ENCODE data around the gene CCNDBP1.

CCNDBP1 gene

DNA sequence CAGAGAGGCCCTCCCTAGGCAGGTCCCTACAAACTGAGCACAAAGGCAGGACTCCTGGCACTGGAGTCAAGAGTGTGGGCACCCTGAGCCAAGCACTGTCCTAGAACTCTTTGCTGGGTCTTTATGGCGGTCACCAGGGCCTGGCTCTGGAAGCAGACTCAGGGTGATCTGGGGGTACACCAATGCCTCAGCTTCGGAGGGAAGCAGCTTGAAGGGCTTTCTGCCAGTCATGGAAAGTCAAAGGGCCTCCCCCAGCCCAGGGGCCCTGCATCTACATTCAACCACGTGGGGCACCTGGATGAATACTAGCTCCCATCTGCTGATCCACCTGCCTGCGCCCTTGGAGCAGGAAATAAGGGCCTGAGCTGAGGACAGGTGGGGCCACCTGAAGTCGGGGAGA lies 28.3 kb downstream of the CCNDBP1 start:
- TF ChIP-seq, protein P1, sequence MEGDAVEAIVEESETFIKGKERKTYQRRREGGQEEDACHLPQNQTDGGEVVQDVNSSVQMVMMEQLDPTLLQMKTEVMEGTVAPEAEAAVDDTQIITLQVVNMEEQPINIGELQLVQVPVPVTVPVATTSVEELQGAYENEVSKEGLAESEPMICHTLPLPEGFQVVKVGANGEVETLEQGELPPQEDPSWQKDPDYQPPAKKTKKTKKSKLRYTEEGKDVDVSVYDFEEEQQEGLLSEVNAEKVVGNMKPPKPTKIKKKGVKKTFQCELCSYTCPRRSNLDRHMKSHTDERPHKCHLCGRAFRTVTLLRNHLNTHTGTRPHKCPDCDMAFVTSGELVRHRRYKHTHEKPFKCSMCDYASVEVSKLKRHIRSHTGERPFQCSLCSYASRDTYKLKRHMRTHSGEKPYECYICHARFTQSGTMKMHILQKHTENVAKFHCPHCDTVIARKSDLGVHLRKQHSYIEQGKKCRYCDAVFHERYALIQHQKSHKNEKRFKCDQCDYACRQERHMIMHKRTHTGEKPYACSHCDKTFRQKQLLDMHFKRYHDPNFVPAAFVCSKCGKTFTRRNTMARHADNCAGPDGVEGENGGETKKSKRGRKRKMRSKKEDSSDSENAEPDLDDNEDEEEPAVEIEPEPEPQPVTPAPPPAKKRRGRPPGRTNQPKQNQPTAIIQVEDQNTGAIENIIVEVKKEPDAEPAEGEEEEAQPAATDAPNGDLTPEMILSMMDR (IDR thresholded peaks at IDR 0.05; ENCODE audit: low read depth, low read length, poor library complexity, severe bottlenecking), result no peak
- no peak for TF ChIP-seq EZH2phosphoT487 (IDR thresholded peaks at IDR 0.05; ENCODE audit: borderline replicate concordance, low read length)
- H3K9me2 ChIP-seq (replicated peaks; ENCODE audit: control insufficient read depth, low read length), result no peaks in the 10 kb centered on the region
- no peak overlapping the region for H3K4me3 ChIP-seq (ENCODE audit: low read length)
- H3K4me1 ChIP-seq (ENCODE audit: control insufficient read depth, low read length), result no peaks in the 10 kb centered on the region
- H3K27me3 ChIP-seq (ENCODE audit: control insufficient read depth, low read length), result no peaks in the 10 kb centered on the region
- no peaks in the 10 kb centered on the region for H3K79me2 ChIP-seq (ENCODE audit: control insufficient read depth, low read length)
- H3F3A ChIP-seq (ENCODE audit: control insufficient read depth, insufficient read depth), result no peaks in the 10 kb centered on the region
- no peaks in the 10 kb centered on the region for H3K9me3 ChIP-seq (ENCODE audit: control insufficient read depth, insufficient read depth, low read length)
- no peak overlapping the region for H3K4me2 ChIP-seq (ENCODE audit: low read length)
- H4K20me1 ChIP-seq (ENCODE audit: control insufficient read depth, insufficient read depth, low read depth, low read length), result no peaks in the 10 kb centered on the region
- H3K36me3 ChIP-seq (ENCODE audit: control insufficient read depth, low read length), result no peaks in the 10 kb centered on the region
- H3K27ac ChIP-seq (ENCODE audit: low read depth, low read length), result no peak overlapping the region

GRCh38 chr15:43214169-43214568 lies 29.0 kb downstream of the CCNDBP1 start:
- no peak overlapping the region for H3K4me2 ChIP-seq (ENCODE audit: low read length)
- no peaks in the 10 kb centered on the region for H3K27me3 ChIP-seq (ENCODE audit: control insufficient read depth, low read length)
- no peaks in the 10 kb centered on the region for H3K4me1 ChIP-seq (ENCODE audit: control insufficient read depth, low read length)
- no peaks in the 10 kb centered on the region for H4K20me1 ChIP-seq (ENCODE audit: control insufficient read depth, insufficient read depth, low read depth, low read length)
- H3K79me2 ChIP-seq (ENCODE audit: control insufficient read depth, low read length), result no peaks in the 10 kb centered on the region
- H3F3A ChIP-seq (ENCODE audit: control insufficient read depth, insufficient read depth), result no peaks in the 10 kb centered on the region
- H3K4me3 ChIP-seq (ENCODE audit: low read length), result no peak overlapping the region
- no peaks in the 10 kb centered on the region for H3K9me2 ChIP-seq (replicated peaks; ENCODE audit: control insufficient read depth, low read length)
- no peaks in the 10 kb centered on the region for H3K9me3 ChIP-seq (ENCODE audit: control insufficient read depth, insufficient read depth, low read length)
- no peak overlapping the region for H3K27ac ChIP-seq (ENCODE audit: low read depth, low read length)
- TF ChIP-seq, protein P1 (IDR thresholded peaks at IDR 0.05; ENCODE audit: low read depth, low read length, poor library complexity, severe bottlenecking), result no peak
- no peak for TF ChIP-seq EZH2phosphoT487 (IDR thresholded peaks at IDR 0.05; ENCODE audit: borderline replicate concordance, low read length)
- H3K36me3 ChIP-seq (ENCODE audit: control insufficient read depth, low read length), result no peaks in the 10 kb centered on the region

GRCh38 chr15:43214592-43215295 lies 29.5 kb downstream of the CCNDBP1 start:
- Histone ChIP-seq H3K79me2 (ENCODE audit: control insufficient read depth, low read length) (no peaks in the 10 kb centered on the region), H3K9me2 (replicated peaks; ENCODE audit: control insufficient read depth, low read length) (no peaks in the 10 kb centered on the region), H3K9me3 (ENCODE audit: control insufficient read depth, insufficient read depth, low read length) (no peaks in the 10 kb centered on the region), H3K4me2 (ENCODE audit: low read length) (no peak overlapping the region), H4K20me1 (ENCODE audit: control insufficient read depth, insufficient read depth, low read depth, low read length) (no peaks in the 10 kb centered on the region), H3F3A (ENCODE audit: control insufficient read depth, insufficient read depth) (no peaks in the 10 kb centered on the region), H3K27me3 (ENCODE audit: control insufficient read depth, low read length) (no peaks in the 10 kb centered on the region), H3K4me3 (ENCODE audit: low read length) (no peak overlapping the region), H3K36me3 (ENCODE audit: control insufficient read depth, low read length) (no peaks in the 10 kb centered on the region), H3K4me1 (ENCODE audit: control insufficient read depth, low read length) (no peaks in the 10 kb centered on the region), H3K27ac (ENCODE audit: low read depth, low read length) (no peak overlapping the region)
- no peak for TF ChIP-seq EZH2phosphoT487 (IDR thresholded peaks at IDR 0.05; ENCODE audit: borderline replicate concordance, low read length)
- TF ChIP-seq, protein P1 (IDR thresholded peaks at IDR 0.05; ENCODE audit: low read depth, low read length, poor library complexity, severe bottlenecking), result no peak

Measured in DOHH2 (cell line).